GM21717 (cell line): ENCODE results near the gene CPA1.
"Not testable (repeated sequence)": the region's sequence is repeated elsewhere in the genome, so short reads cannot be mapped to it uniquely, and the experiment has no call there.

Experiments
- ATAC-seq: cut with Tn5 transposase; IDR thresholded peaks from one replicate; pipeline ENCODE4 v1.9.1; 2021; ENCODE audit warnings: mild to moderate bottlenecking, moderate library complexity; ENCODE audit not compliant: unreplicated experiment

The CPA1 gene

GRCh38 chr7:130371046-130371445 lies 9.2 kb upstream of the CPA1 start:
- ATAC-seq: no peak

GRCh38 chr7:130372402-130373165 lies 7.7 kb upstream of the CPA1 start:
- ATAC-seq: no peak

DNA sequence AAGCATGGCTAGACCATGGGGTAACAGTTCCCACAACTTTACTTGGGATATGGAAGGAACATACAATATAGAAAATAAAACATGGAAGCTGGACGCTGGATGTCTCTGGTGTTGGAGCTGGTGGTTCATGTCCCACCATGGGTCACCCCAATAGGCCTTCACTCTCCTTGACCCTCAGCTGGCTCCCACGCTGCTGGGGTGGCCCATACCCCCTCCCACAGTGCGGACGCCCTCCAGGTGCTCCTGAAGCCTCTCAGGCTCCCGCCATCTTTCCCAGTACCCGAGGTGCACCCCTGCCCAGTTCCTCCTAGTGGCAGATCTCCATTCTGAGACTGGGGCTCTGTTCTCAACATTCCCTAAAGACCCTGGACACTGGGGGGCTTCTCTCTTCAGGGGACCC lies 5.8 kb upstream of the CPA1 start:
- no peak for ATAC-seq

DNA sequence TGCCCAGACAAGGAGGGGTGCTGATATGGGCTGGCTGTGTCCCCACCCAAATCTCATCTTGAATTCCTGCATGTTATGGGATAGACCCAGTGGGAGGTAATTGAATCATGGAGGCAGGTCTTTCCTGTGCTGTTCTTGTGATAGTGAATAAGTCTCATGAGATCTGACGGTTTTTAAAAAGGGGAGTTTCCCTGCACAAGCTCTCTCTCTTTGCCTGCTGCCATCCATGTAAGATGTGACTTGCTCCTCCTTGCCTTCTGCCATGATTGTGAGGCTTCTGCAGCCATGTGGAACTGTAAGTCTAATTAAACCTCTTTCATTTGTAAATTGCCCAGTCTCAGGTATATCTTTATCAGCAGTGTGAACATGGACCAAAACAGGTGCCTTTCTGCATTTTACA lies 3.8 kb upstream of the CPA1 start:
- ATAC-seq: not testable (repeated sequence)

DNA sequence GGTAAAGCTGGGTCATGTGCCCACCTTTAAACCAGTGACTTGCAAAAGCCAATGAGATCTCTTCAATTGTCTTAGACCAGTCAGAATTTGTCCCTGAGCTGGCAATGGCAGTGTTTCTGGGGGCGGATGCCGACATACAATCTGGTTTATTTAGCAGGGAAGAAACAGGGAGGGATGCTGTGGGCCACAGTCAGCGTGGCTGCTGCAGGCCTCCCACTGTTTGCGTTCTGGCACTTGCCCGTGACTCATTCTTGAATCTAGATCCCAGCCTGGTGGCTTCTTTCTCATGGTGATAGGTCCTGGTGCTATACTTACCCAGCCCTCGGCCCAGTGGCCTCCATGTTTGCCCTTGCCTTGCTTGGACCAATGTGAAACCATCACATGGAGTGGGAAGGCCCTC lies 3.1 kb upstream of the CPA1 start:
- ATAC-seq: no peak

GRCh38 chr7:130379019-130379418 lies 1.3 kb upstream of the CPA1 start:
- ATAC-seq: no peak

- no peak for ATAC-seq
Measured at GRCh38 chr7:130379532-130379920, 768 bp upstream of the CPA1 start.

GRCh38 chr7:130380861-130381455 lies 664 bp downstream of the CPA1 start:
- no peak for ATAC-seq

- ATAC-seq: no peak
Measured at GRCh38 chr7:130381468-130382312, 1.4 kb downstream of the CPA1 start.

- ATAC-seq: no peak
Measured at GRCh38 chr7:130383187-130383980, 3.1 kb downstream of the CPA1 start.

DNA sequence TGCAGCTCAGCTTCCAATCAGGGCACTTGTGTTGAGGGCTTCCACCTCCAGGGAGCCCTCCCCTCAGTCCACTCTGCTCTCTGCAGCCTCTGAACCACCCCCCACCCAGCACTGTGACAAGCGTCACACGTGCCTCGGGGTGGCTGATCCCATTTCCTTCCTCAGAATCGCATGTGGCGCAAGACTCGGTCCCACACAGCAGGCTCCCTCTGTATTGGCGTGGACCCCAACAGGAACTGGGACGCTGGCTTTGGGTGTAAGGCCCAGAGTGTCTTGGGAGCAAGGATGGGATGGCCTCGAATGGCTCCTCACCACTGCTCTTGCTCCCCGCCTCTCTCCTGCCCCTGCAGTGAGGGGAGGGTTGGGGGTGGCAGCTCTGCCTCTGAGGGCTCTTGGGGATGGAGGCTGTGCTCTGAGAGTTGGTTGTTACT lies 4.1 kb downstream of the CPA1 start:
- no peak for ATAC-seq

- ATAC-seq: no peak
Measured at GRCh38 chr7:130384841-130385599, 4.7 kb downstream of the CPA1 start.

- ATAC-seq: no peak
Measured at GRCh38 chr7:130385600-130386066, 5.3 kb downstream of the CPA1 start.

- ATAC-seq: no peak
Measured at GRCh38 chr7:130386876-130387275, 6.6 kb downstream of the CPA1 start.

DNA sequence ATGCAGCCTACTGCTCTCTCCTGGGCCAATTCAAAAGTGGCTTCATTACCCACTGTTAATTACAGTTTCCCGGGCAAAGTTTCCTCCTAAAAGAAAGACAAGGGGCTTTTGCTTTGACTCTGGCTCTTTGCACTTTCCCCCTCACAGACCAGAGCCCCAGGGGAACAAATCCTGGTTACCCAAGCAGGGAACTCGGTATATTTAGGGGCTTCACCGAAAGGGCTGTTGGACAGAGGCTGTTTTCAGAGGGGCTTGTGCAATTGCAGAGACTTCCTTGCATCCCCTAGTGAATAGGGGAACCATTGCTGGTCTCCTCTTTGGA lies 7.0 kb downstream of the CPA1 start:
- ATAC-seq: no peak

- ATAC-seq: no peak
Measured at GRCh38 chr7:130387628-130388403, 7.5 kb downstream of the CPA1 start.

- ATAC-seq: no peak
Measured at GRCh38 chr7:130388671-130389070, 8.4 kb downstream of the CPA1 start.

DNA sequence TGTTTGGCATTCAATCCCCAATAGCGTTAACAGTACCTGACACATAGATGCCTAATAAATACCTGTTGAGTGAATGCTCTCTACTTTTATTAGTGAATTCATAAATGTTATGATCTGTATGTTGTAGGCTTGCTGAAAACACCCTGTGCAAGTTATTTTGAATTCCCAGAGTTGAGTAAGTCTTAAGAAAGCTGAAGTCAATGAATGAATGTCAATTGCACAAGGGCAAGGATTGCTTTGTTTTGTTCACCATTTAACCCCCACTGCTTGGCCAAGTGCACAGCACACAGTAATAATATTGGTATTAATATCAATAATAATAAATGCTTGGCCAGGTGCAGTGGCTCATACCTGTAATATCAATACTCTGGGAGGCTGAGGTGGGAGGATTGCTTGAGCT lies 10.2 kb downstream of the CPA1 start:
- ATAC-seq: no peak

DNA sequence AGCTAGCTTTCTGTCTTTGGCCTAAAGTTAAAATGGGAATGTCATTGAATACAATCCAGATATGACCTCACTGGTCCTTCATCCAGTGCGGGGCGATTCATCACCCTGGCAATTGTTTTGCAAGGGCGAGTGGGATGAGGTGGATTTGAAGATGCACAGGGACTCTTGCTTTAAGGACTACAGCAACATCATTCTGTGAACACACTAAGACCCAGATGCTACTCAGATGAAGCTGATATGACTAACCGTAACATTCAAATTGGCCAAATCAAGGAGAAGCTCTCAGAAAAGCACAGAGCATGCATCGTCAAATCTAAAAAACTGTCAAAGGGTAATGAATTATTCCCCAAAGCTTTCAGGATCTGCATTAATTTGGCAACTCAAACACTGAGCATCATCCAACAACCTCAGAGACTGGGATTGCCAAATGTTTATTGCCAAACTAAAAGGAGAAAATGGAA lies 12.8 kb downstream of the CPA1 start:
- ATAC-seq: no peak
